Large intestine (tissue), 3 donors: ENCODE measurements around the gene NSRP1. TPM values are rescaled to one million over a fixed set of nuclear protein-coding genes. Genes with fewer than 3 reads are reported as not detected.

ENCODE experiments used
- DNase-seq, 2 donors: peaks; one replicate each; pipeline versions ENCODE4 v3.0.0 to v3.0.0-alpha.2; 2013
- H3K27ac ChIP-seq: one replicate; pipeline ENCODE4 v1.5.1; 2013; ENCODE audit warnings: low read length
- H3K27me3 ChIP-seq: 2 replicates; pipeline ENCODE4 v1.6.1; 2013; ENCODE audit warnings: low read length; ENCODE audit not compliant: control insufficient read depth, insufficient read depth
- H3K36me3 ChIP-seq: 2 replicates; pipeline ENCODE4 v1.6.1; 2013; ENCODE audit warnings: low read length; ENCODE audit not compliant: control insufficient read depth, insufficient read depth
- H3K4me1 ChIP-seq: one replicate; pipeline ENCODE4 v1.6.1; 2013; ENCODE audit warnings: low read length; ENCODE audit not compliant: control insufficient read depth, insufficient read depth
- H3K4me3 ChIP-seq: one replicate; pipeline ENCODE4 v1.5.1; 2013; ENCODE audit warnings: low read length
- H3K9me3 ChIP-seq: one replicate; pipeline ENCODE4 v1.6.1; 2013; ENCODE audit warnings: mild to moderate bottlenecking, low read depth, low read length, moderate library complexity; ENCODE audit not compliant: control insufficient read depth
- WGBS: methylation state at CpG from one replicate; pipeline ENCODE4 v1.1.5; 2013; ENCODE audit warnings: low lambda C conversion rate; ENCODE audit not compliant: insufficient coverage; 5-methylcytosine and 5-hydroxymethylcytosine counted together
- polyA plus RNA-seq: library from polyadenylated mRNA; unstranded; fragments of 120-200 nt; gene quantifications from one replicate; pipeline ENCODE4 v1.2.1, GENCODE V29; 2013

Gene NSRP1
- polyA plus RNA-seq, 1 donor: 28.3 TPM

DNA sequence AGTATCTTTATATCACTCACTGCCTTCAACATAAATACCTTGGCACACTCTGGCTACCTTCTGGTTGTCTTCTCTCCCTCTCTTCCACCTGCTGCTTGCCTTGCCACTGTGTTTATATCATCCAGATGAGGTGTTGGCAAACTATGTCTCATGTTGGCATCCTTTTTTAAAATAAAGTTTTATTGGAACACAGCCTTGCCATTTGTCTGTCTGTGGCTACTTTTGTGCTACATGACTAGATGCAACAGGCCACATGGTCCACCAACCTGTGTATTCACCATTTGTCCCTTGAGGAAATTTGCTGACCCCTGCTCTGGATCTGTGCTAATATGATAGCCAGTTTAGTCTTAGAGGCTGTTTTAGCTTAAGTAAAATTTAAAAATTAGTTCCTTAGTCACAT, 36.8 kb downstream of the NSRP1 start:
- Histone ChIP-seq H3K27ac (no peak overlapping the region), H3K4me1 (no peaks in the 10 kb centered on the region), H3K36me3 (peaks cover 2% of the 10 kb centered on the region), H3K4me3 (no peak overlapping the region), H3K27me3 (no peaks in the 10 kb centered on the region), H3K9me3 (peaks cover 2% of the 10 kb centered on the region)
- DNase-seq: no peak

DNA sequence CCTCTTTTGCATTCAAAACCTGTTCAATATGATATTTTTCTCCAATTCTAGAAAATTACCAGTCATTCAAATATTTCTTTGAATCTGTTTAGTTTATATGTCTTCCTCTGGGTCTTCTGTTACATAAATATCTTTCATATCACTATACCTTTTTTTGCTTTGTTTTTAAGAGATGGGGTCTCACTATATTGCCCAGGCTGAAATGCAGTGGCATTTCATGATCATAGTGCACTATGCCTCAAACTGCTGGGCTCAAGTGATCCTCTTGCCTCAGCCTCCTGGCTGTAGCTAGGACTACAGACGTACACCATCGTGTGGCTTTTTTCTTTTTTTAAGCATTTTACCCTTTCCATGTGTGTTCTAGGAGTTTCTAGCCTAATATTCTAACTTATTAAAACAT, 38.8 kb downstream of the NSRP1 start:
- Histone ChIP-seq H3K4me1 (no peaks in the 10 kb centered on the region), H3K36me3 (peaks cover 5% of the 10 kb centered on the region)
- WGBS: 100% methylated on average over 1 of the region's 2 CpGs

DNA sequence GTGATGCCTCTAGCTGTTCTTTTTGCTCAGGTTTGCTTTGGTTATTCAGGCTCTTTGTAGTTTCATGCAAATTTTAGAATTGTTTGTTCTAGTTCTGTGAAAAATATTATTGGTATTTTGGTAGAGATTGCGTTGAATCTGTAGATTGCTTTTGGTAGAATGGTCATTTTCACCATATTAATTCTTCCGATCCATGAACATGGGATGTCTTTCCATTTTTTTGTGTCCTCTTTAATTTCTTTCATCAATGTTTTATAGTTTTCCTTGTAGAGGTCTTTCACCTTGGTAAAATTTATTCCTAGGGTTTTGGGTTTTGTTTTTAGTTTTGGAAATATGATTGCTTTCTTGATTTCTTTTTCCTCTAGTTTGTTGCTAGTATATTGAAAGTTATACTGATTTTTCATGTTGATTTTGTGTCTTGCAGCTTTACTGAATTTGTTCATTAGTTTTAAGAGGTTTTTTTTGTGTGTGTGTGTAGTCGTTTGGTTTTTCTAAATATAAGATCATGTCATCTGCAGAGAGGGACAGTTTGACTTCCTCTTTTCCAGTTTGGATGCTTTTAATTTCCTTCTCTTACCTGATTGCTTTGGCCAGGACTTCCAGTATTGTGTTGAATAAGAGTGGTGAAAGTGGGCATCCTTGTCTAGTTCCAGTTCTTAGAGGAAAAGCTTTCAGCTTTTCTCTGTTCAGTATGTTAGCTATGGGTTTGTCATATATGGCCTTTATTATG, 42.4 kb downstream of the NSRP1 start:
- Histone ChIP-seq H3K4me1 (no peaks in the 10 kb centered on the region), H3K9me3 (peaks cover 6% of the 10 kb centered on the region), H3K36me3 (peaks cover 5% of the 10 kb centered on the region), H3K4me3 (no peak overlapping the region), H3K27ac (no peak overlapping the region), H3K27me3 (no peaks in the 10 kb centered on the region)
- DNase-seq: no peak
- WGBS: no CpG with 5 or more reads among the region's 3 CpGs

More for the DNA sequence above, 38.8 kb downstream of the NSRP1 start:
- Histone ChIP-seq H3K27ac (no peak overlapping the region), H3K27me3 (no peaks in the 10 kb centered on the region), H3K4me3 (no peak overlapping the region), H3K9me3 (peaks cover 6% of the 10 kb centered on the region)
- DNase-seq: no peak

DNA sequence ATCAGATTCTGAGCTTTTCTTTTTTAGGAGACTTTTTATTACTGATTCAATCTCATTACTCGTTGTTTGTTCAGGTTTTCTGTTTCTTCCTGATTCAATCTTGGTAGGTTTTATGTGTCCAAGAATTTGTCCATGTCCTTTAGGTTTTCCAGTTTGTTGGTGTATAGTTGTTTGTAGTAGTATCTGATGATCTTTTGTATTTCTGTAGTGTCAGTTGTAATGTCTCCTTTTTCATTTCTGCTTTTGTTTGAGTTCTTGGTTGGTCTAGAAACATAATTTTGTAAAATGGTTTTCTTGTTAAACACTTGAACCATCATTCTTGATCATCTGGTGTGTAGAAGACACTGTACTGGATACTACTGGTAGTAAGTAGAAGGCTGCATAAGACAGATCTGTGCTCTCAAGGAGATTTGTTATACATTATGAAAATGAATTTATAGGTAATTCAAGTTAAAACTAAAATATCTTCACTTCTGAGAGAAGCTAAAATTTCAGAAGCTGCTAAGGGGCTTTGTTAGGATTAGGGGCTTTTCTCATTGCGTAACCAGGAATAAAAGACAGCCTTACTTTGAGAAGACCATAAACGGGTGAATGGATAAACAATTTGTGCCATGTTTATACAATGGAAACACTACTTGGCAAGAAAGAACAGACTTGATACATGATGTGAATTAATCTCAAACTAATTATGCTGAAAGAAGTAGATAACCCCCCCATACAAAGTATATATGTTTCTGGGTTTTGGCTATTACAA, 44.0 kb downstream of the NSRP1 start:
- Histone ChIP-seq H3K4me3 (no peak overlapping the region), H3K27me3 (no peaks in the 10 kb centered on the region), H3K36me3 (peaks cover 5% of the 10 kb centered on the region), H3K27ac (no peak overlapping the region), H3K4me1 (no peaks in the 10 kb centered on the region), H3K9me3 (peaks cover 6% of the 10 kb centered on the region)
- DNase-seq: no peak
- whole genome bisulfite sequencing: no CpG with 5 or more reads among the region's 3 CpGs

DNA sequence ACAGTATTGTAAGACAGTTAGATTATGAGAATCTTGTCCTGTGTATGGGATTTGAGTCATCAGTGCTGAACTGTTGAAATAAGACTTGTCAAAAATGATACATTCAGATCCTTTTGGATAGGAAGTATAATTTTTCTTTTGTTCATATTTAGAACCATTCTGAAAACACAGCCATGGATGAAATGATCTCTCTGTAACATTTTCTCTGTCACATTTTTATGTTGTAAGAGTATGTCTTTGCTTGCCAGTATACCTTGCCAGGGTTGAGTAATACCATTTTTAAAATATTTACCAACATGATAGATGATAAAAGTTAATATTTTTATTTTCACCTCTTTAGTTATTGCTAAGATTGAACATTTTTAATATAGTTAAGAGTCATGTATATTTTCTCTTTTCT, 45.0 kb downstream of the NSRP1 start:
- no peaks in the 10 kb centered on the region for H3K4me1 ChIP-seq
- DNase-seq: no peak
- H3K4me3 ChIP-seq: no peak overlapping the region
- peaks cover 5% of the 10 kb centered on the region for H3K36me3 ChIP-seq
- H3K27me3 ChIP-seq: no peaks in the 10 kb centered on the region
- H3K27ac ChIP-seq: no peak overlapping the region
- H3K9me3 ChIP-seq: peaks cover 6% of the 10 kb centered on the region

DNA sequence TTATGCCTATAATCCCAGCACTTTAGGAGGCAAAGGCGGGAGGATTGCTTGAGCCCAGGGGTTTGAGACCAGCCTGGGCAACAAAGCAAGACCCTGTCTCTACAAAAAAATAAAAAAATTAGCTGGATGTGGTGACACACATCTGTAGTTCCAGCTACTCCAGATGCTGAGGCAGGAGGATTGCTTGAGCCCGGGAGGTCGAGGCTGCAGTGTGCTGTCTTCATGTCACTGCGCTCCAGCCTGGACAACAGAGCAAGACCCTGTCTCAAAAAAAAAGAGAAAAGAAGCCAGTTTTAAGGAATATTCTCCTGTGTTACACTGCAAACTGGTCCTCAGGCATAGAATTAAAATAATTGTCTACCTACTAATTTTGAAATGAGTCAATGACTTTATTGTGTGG, 47.9 kb downstream of the NSRP1 start:
- Histone ChIP-seq H3K27ac (no peak overlapping the region), H3K4me1 (no peaks in the 10 kb centered on the region), H3K36me3 (peaks cover 6% of the 10 kb centered on the region), H3K27me3 (no peaks in the 10 kb centered on the region), H3K9me3 (no peaks in the 10 kb centered on the region), H3K4me3 (no peak overlapping the region)
- DNase-seq: no peak
- no CpG with 5 or more reads among the region's 4 CpGs for WGBS

DNA sequence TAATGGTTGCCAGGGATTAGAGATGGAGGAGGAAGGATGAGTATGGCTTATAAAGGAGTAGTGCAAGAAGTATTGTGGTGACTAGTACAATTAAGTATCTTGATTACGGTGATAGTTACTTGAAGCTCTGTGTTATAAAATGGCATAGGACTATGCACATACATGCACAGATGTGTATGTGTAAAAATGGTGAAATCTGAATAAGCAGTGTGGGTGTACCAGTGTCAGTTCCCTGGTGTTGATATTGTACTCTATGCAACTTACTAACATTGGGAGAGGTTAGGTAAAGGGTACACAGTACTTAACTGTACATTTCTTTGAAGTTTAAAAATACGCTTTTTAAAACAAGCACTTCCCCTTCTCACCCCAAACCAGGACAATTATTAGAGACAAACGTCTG, 48.5 kb downstream of the NSRP1 start:
- Histone ChIP-seq H3K4me1 (no peaks in the 10 kb centered on the region), H3K36me3 (peaks cover 4% of the 10 kb centered on the region), H3K9me3 (no peaks in the 10 kb centered on the region), H3K4me3 (no peak overlapping the region), H3K27me3 (no peaks in the 10 kb centered on the region), H3K27ac (no peak overlapping the region)
- no CpG with 5 or more reads among the region's 3 CpGs for WGBS
- no peak for DNase-seq

DNA sequence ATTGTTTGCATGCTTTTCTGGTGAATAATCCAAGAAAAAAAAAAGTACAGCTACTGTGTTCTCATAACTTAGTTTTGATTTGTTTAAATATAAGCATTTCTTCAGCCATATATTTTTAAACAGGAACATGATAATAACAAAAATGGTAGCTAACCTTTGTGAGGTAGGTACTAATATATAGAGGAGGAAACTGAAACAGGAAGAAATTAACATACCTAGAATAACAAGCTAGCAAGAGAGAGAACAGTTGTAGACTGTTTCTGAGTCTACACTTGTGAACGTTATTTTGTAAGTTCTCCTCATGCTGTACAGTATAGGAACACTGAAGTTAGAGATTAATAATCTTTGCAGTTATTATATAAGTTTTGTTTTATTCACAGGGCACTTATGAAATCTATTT, 49.3 kb downstream of the NSRP1 start:
- H3K9me3 ChIP-seq: no peaks in the 10 kb centered on the region
- H3K4me1 ChIP-seq: no peaks in the 10 kb centered on the region
- H3K4me3 ChIP-seq: no peak overlapping the region
- H3K27me3 ChIP-seq: no peaks in the 10 kb centered on the region
- no peak overlapping the region for H3K27ac ChIP-seq
- peaks cover 4% of the 10 kb centered on the region for H3K36me3 ChIP-seq
- 33% methylated on average over 1 of the region's 1 CpG for WGBS
- DNase-seq: no peak

DNA sequence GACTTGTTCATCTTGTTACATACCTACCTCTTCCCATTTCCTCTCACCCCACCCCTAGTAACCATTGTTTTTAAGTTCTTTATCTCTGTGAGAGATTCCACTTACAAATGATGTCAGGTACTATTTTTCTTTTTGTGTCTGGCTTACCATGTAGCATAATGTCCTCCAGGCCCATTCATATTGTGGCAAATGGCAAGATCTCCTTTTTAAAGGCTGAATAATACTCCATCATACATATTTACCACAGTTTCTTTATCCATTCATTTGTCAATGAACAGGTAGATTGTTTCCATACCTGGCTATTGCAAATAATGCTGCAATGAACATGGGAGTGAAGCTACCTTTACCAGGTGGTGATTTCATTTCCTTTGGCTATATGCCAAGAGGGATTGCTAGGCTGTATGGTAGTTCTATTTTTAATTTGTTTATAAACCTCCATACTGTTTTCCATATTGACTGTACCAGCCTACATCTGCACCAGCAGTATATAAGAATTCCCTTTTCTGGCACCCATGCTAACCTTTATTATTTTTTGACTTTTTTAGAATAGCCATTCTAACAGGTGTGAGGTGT, 53.9 kb downstream of the NSRP1 start:
- no peaks in the 10 kb centered on the region for H3K4me1 ChIP-seq
- no peaks in the 10 kb centered on the region for H3K9me3 ChIP-seq
- no peak overlapping the region for H3K27ac ChIP-seq
- H3K4me3 ChIP-seq: no peak overlapping the region
- H3K27me3 ChIP-seq: no peaks in the 10 kb centered on the region
- no peak for DNase-seq
- peaks cover 6% of the 10 kb centered on the region for H3K36me3 ChIP-seq

DNA sequence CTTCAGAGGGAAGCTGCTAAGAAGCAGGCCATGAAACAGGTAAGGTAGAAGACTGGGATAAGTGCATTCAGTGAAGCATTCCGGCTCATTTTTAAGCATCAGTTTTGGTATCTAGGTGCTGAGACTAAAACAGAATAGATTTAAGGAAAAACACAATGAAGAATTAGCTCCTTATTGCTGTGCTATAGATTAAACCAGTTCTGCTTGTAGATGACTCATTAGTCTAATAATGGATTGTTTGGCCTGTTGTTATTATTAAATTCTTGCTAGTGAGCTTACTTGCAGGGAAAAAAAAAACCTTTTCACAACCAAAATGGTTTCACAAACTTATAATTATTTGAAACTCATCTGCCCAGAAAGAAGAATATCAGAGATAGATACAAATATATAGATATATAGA, 55.9 kb downstream of the NSRP1 start:
- Histone ChIP-seq H3K9me3 (no peaks in the 10 kb centered on the region), H3K4me1 (peaks cover 4% of the 10 kb centered on the region), H3K36me3 (peaks cover 8% of the 10 kb centered on the region), H3K27ac (no peak overlapping the region), H3K4me3 (no peak overlapping the region), H3K27me3 (no peaks in the 10 kb centered on the region)
- WGBS: no CpG with 5 or more reads among the region's 1 CpG
- DNase-seq: no peak

DNA sequence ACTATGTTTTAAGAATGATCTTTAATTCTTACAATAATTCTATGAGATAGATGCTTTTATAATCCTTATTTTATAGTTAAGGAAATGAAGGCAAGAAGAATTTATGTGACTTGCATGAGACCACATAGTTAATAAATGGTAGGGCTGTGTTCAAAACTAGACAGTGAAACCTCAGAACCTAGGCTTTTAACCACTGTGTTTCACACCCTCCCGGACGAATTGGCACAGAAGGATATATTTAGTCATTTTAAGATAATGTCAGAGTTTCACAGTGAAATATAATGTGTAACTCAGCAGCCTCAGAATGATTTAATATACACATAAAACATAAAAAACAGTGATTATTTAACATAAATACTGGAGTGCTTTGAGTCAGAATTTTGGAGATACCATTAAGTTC, 57.0 kb downstream of the NSRP1 start:
- H3K27ac ChIP-seq: no peak overlapping the region
- peaks cover 4% of the 10 kb centered on the region for H3K4me1 ChIP-seq
- no peak overlapping the region for H3K4me3 ChIP-seq
- 83% methylated on average over 2 of the region's 2 CpGs for WGBS
- no peaks in the 10 kb centered on the region for H3K9me3 ChIP-seq
- no peak for DNase-seq
- H3K36me3 ChIP-seq: peaks cover 8% of the 10 kb centered on the region
- no peaks in the 10 kb centered on the region for H3K27me3 ChIP-seq
